EH (cell line): ENCODE measurements around the gene NANOS3.
A peak's percentile ranks its signal among the peaks of the same experiment; 100 is the strongest.

Source experiments
- DNase-seq: peaks from one replicate; pipeline ENCODE4 v3.0.0-alpha.2; 2015; ENCODE audit warnings: low read depth

NANOS3 gene

GRCh38 chr19:13876834-13877233 lies at the start of gene NANOS3:
Gene NANOS3 (plus strand): TSS chr19:13877134. CDS start chr19:13877249, 115 bp downstream.
- no peak for DNase-seq

GRCh38 chr19:13827656-13828055 lies 49.3 kb upstream of the NANOS3 start:
- DNase-seq: peak; percentile 15

GRCh38 chr19:13830114-13830740 lies 46.7 kb upstream of the NANOS3 start:
- no peak for DNase-seq

GRCh38 chr19:13830741-13831536 lies 46.0 kb upstream of the NANOS3 start:
- peak; percentile 55 for DNase-seq

- DNase-seq: peak; percentile 21
These were observed 45.1 kb upstream of the NANOS3 start for GRCh38 chr19:13831537-13832467.

GRCh38 chr19:13833330-13834243 lies 43.3 kb upstream of the NANOS3 start:
- peak; percentile 94 for DNase-seq

GRCh38 chr19:13834244-13835069 lies 42.5 kb upstream of the NANOS3 start:
- peak; percentile 81 for DNase-seq

- DNase-seq: peak; percentile 44
These were observed 40.9 kb upstream of the NANOS3 start for GRCh38 chr19:13835791-13836723.

- no peak for DNase-seq
These were observed 38.4 kb upstream of the NANOS3 start for GRCh38 chr19:13838435-13839129.

- peak; percentile 94 for DNase-seq
These were observed 37.6 kb upstream of the NANOS3 start for GRCh38 chr19:13839130-13839937.

GRCh38 chr19:13839938-13840304 lies 37.0 kb upstream of the NANOS3 start:
- peak; percentile 76 for DNase-seq

- DNase-seq: peak; percentile 79
These were observed 36.4 kb upstream of the NANOS3 start for GRCh38 chr19:13840305-13841085.

- DNase-seq: peak; percentile 55
These were observed 35.6 kb upstream of the NANOS3 start for GRCh38 chr19:13841086-13841961.

- DNase-seq: no peak
These were observed 35.0 kb upstream of the NANOS3 start for GRCh38 chr19:13841962-13842290.

GRCh38 chr19:13842291-13843103 lies 34.4 kb upstream of the NANOS3 start:
- peak; percentile 85 for DNase-seq
